Measurements from ENCODE around the gene LCLAT1. TPM values are rescaled to one million over a fixed set of nuclear protein-coding genes. Genes with fewer than 3 reads are reported as not detected.

Gene LCLAT1
- total RNA-seq, 2 donors from 2014 or later: 18.0 to 20.6 TPM

DNA sequence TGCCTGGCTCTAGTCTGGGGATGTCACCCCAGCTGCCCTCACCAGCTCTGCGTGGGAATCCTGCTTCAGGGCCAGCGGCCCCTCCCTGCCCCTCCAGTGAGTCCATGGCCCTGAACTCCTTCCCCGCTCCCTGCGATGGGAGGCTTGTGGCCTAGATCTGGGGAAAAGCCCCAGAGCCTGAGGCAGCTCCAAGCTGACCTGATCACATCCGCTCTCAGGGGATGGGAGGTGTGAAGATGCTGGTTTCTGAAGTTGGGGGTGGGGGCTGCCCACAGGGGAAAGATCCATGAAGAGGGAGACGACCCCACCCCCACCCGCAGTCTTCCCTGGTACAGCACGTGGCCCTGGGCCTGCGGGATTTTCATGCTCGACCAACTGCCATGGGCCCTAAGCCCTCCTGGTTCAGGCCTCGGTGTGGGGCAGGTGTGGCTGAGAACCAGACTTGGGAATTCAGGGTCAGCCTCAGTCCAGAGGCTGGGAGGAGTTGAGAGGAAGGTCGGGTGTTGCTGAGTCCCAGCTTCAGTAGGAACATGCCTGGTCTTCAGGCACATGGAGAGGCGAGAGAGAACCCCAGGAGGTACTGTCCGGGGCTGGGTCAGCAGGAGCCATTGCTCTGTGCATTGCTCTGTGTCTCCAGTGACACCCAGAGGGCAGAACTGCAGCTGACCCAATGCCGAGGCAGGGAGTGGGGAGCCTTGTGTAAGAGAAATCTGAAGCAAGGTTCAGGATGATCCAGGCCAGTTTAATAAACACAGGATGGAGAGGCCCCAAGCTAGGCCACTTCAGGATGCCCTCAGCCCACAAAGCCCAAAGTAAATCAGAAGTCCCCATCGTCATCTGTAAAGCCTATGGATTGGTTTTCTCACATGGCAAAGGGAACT is 245.1 kb downstream of the LCLAT1 start:
- DNase-seq (no peak), ATAC-seq (no peak)
- intact Hi-C loops (cut with DNase I, micrococcal nuclease): no loop called here

DNA sequence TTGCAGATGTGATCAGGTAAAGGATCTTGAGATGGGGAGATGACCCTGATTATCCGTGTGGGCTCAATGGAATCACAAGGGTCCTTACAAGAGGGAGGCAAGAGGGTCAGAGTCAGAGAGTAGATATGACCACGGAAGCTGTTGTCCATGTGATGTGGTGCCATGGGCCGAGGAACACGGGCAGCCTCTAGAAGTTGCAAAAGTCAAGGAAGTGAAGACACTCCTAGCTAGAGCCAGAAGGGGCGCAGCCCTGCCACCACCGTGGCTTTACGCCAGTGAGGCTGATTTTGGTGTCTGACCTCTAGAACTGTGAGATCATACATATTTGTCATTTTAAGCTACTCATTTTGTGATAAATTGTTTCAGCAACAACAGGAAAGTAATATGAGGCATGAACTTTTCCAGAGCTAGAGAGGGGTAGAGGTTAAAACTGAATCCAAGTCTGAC is 245.8 kb downstream of the LCLAT1 start:
- intact Hi-C loops (cut with DNase I, micrococcal nuclease): no loop called here
- ATAC-seq (no peak), DNase-seq (no peak)

Other genes with a start within 250 kb of the LCLAT1 start
- 10 to 100 TPM in 1 of 2 donors, 1 to 10 TPM in 1; 7.5 to 14.5 TPM for gene LBH, start 215.7 kb upstream of the LCLAT1 start, total RNA-seq

Measured in left colon (tissue), 2 donors.